Ovary (tissue), 9 donors: Measurements from ENCODE around the gene NOTCH1. TPM values are rescaled to one million over a fixed set of nuclear protein-coding genes. Genes with fewer than 3 reads are reported as not detected.

Experiments used
- DNase-seq, 5 donors: peaks; one replicate each; pipeline ENCODE4 v3.0.0-alpha.2; 2019 to 2020
- H3K27ac ChIP-seq, 2 donors: fragments of 200-600 bp; one replicate each; pipeline versions ENCODE4 v1.5.1 to v1.8.0; 2019 to 2022
- H3K27me3 ChIP-seq: fragments of 200-600 bp; one replicate; pipeline ENCODE4 v1.8.0; 2022
- H3K36me3 ChIP-seq: fragments of 200-600 bp; sonication (generic); one replicate; pipeline ENCODE4 v1.5.1; 2019
- H3K4me1 ChIP-seq: one replicate; pipeline ENCODE4 v1.8.1; 2013; ENCODE audit warnings: mild to moderate bottlenecking, moderate library complexity; ENCODE audit not compliant: insufficient read depth
- H3K4me3 ChIP-seq: fragments of 200-600 bp; sonication (generic); one replicate; pipeline ENCODE4 v1.5.1; 2017
- H3K9me3 ChIP-seq, 2 donors: fragments of 200-600 bp in 1 of 2; sonication (generic) in 1 of 2; one replicate each; pipeline versions ENCODE4 v1.5.1 to v1.8.1; 2013 to 2019; ENCODE audit warnings: mild to moderate bottlenecking in 1 of 2, moderate library complexity in 1 of 2
- CTCF ChIP-seq, 3 donors: fragments of 450-650 bp in 2 of 3; fragments of 200-600 bp in 1 of 3; IDR thresholded peaks; one replicate each; pipeline versions ENCODE4 v1.5.1 to v1.8.0; 2016 to 2022; ENCODE audit warnings: antibody characterized with exemption in 3 of 3, mild to moderate bottlenecking in 1 of 3
- EP300 ChIP-seq: sonication (generic); formaldehyde crosslinking; IDR thresholded peaks from one replicate; pipeline ENCODE4 v1.6.1; 2017; ENCODE audit warnings: antibody characterized with exemption
- POLR2A ChIP-seq: fragments of 450-650 bp; IDR thresholded peaks from one replicate; pipeline ENCODE4 v1.6.1; 2017; ENCODE audit warnings: antibody characterized with exemption, mild to moderate bottlenecking, moderate library complexity
- WGBS, 3 donors: extraction: QIAGEN DNeasy Blood & Tissue Kit in 1 of 3; methylation state at CpG; one replicate each; pipeline versions ENCODE4 v1.1.5 to v1.1.7; 2013 to 2017; 5-methylcytosine and 5-hydroxymethylcytosine counted together
- intact Hi-C, 4 donors: fragments of 100-400 bp; cut with DNase I; formaldehyde crosslinking; loops; one replicate each; pipeline versions ENCODE4 v1.11.0 to v1.15.1; 2022 to 2023
- polyA plus RNA-seq, 2 donors: library from polyadenylated mRNA; stranded (reverse); fragments of 200-250 nt in 1 of 2; fragments of 350-450 nt in 1 of 2; fragmentation: Illumina TruSeq in 1 of 2; extraction: RNeasy Lipid Tissue Mini Kit (QIAGEN cat#74804) in 1 of 2; gene quantifications; one replicate each; pipeline ENCODE4 v1.2.3, GENCODE V29; 2013 to 2014
- total RNA-seq, 7 donors: library from RNA; depleted of rRNA in 2 of 7; stranded (reverse); fragments of >200 nt in 2 of 7; fragmentation: NEBNext Ultra II Directional in 3 of 7; extraction: Animal tissue kit (Norgen Biotek cat#: 25700) in 3 of 7; gene quantifications; one replicate each; pipeline versions ENCODE4 v1.1.0 to v1.2.4, GENCODE V29; 2016 to 2023
- donor health status: DM: no; HTN: no; CAD: no; lungs with moderate emphysema.
- donor health status: DM: no; HTN: no; CAD: no.
- donor health status: Bipolar disorder and iron deficiency.
- donor health status: DM: yes; HTN: yes; CAD: no.
- donor health status: DM: no; HTN: no; CAD: no.
- donor health status: DM: yes; HTN: yes; CAD: no.

Gene NOTCH1
- total and polyA plus RNA-seq, 9 donors, result 2.5 to 30.9 (median 17.1) TPM

- WGBS, 3 donors, result 66 to 80% (median 67%) methylated on average over 25 to 35 of the region's 35 CpGs
- DNase-seq, result no peak
- no peak overlapping the region for H3K27ac ChIP-seq
- intact Hi-C loops, result no loop called here
- no peaks in the 10 kb centered on the region for H3K9me3 ChIP-seq
- no peaks in the 10 kb centered on the region for H3K36me3 ChIP-seq
- H3K27me3 ChIP-seq, result no peaks in the 10 kb centered on the region
- no peak for TF ChIP-seq POLR2A
- TF ChIP-seq CTCF (IDR thresholded peaks at IDR 0.05), result no peak
- TF ChIP-seq EP300, result no peak
- H3K4me1 ChIP-seq, result no peaks in the 10 kb centered on the region
- no peak overlapping the region for H3K4me3 ChIP-seq
These were observed 12.8 kb downstream of the NOTCH1 start for GRCh38 chr9:136532799-136533774.

GRCh38 chr9:136531904-136532798 lies 13.7 kb downstream of the NOTCH1 start:
- intact Hi-C loops, result no loop called here
- Histone ChIP-seq H3K27me3 (no peaks in the 10 kb centered on the region), H3K27ac (no peak overlapping the region), H3K4me1 (no peaks in the 10 kb centered on the region), H3K36me3 (no peaks in the 10 kb centered on the region), H3K4me3 (no peak overlapping the region), H3K9me3 (no peaks in the 10 kb centered on the region)
- no peak for TF ChIP-seq CTCF (IDR thresholded peaks at IDR 0.05)
- no peak for TF ChIP-seq POLR2A
- no peak for TF ChIP-seq EP300
- no peak for DNase-seq
- WGBS, 3 donors, result 86 to 89% (median 86%) methylated on average over 35 to 39 of the region's 39 CpGs

GRCh38 chr9:136531186-136531903 lies 14.5 kb downstream of the NOTCH1 start:
- DNase-seq, result no peak
- intact Hi-C loops, result no loop called here
- no peaks in the 10 kb centered on the region for H3K36me3 ChIP-seq
- H3K27ac ChIP-seq, result no peak overlapping the region
- no peaks in the 10 kb centered on the region for H3K4me1 ChIP-seq
- TF ChIP-seq CTCF (IDR thresholded peaks at IDR 0.05) (no peak), EP300 (no peak), POLR2A (no peak)
- 84 to 88% (median 85%) methylated on average over 36 to 37 of the region's 37 CpGs for WGBS, 3 donors
- H3K4me3 ChIP-seq, result no peak overlapping the region
- H3K9me3 ChIP-seq, result no peaks in the 10 kb centered on the region
- no peaks in the 10 kb centered on the region for H3K27me3 ChIP-seq
